DND-41 (cell line): ENCODE measurements around the gene TMX3.

Experiments used
- ATAC-seq: fragments of 200-7000 bp; cut with Tn5 transposase; 3 replicates; pipeline ENCODE4 v1.9.1; 2021; ENCODE audit warnings: low read depth; ENCODE audit not compliant: insufficient read depth
- DNase-seq: peaks from one replicate; pipeline ENCODE4 v3.0.0-alpha.2; 2020
- H2AFZ ChIP-seq: 2 replicates; pipeline ENCODE4 v1.6.0; 2012; ENCODE audit warnings: low read depth, low read length
- H3K27ac ChIP-seq: 2 replicates; pipeline ENCODE4 v1.5.1; 2012; ENCODE audit warnings: low read length, inconsistent platforms
- H3K27me3 ChIP-seq: fragments of 200-600 bp; sonication (generic); 2 replicates; pipeline ENCODE4 v1.6.0; 2012; ENCODE audit warnings: low read length, mild to moderate bottlenecking, inconsistent platforms; ENCODE audit not compliant: insufficient read depth, poor library complexity
- H3K36me3 ChIP-seq: 2 replicates; pipeline ENCODE4 v1.5.1; 2012; ENCODE audit warnings: low read length, inconsistent platforms; ENCODE audit not compliant: insufficient read depth
- H3K4me1 ChIP-seq: 2 replicates; pipeline ENCODE4 v1.5.1; 2012; ENCODE audit warnings: mild to moderate bottlenecking, low read length; ENCODE audit not compliant: insufficient read depth
- H3K4me2 ChIP-seq: 2 replicates; pipeline ENCODE4 v1.6.0; 2012; ENCODE audit warnings: mild to moderate bottlenecking, moderate library complexity, low read length, inconsistent platforms; ENCODE audit not compliant: insufficient read depth
- H3K4me3 ChIP-seq, 2 experiments: fragments of 200-600 bp in 1 of 2; shearing (Covaris generic) in 1 of 2; 2 replicates each; pipeline ENCODE4 v1.5.1; 2012 to 2016; ENCODE audit warnings: inconsistent platforms in 2 of 2, low read length in 2 of 2, mild to moderate bottlenecking in 2 of 2, low read depth in 1 of 2, moderate library complexity in 1 of 2
- H3K79me2 ChIP-seq: 2 replicates; pipeline ENCODE4 v1.6.0; 2012; ENCODE audit warnings: low read length, inconsistent platforms; ENCODE audit not compliant: insufficient read depth
- H3K9ac ChIP-seq: 2 replicates; pipeline ENCODE4 v1.6.0; 2012; ENCODE audit warnings: low read depth, mild to moderate bottlenecking, inconsistent platforms, low read length, moderate library complexity
- H3K9me3 ChIP-seq: 2 replicates; pipeline ENCODE4 v1.5.1; 2012; ENCODE audit warnings: low read length, moderate library complexity, mild to moderate bottlenecking, inconsistent platforms; ENCODE audit not compliant: insufficient read depth, severe bottlenecking
- H4K20me1 ChIP-seq: 2 replicates; pipeline ENCODE4 v1.6.0; 2012; ENCODE audit warnings: low read length; ENCODE audit not compliant: insufficient read depth
- EZH2 ChIP-seq: IDR thresholded peaks from 3 replicates; pipeline ENCODE4 v1.6.1; 2012; ENCODE audit warnings: borderline replicate concordance, low read depth, mild to moderate bottlenecking, moderate library complexity, low read length, inconsistent platforms; ENCODE audit not compliant: severe bottlenecking
- TF ChIP-seq, protein P1 (sequence below): IDR thresholded peaks from 2 replicates; pipeline ENCODE4 v1.5.1; 2012; ENCODE audit warnings: borderline replicate concordance, low read length, moderate library complexity, mild to moderate bottlenecking; ENCODE audit not compliant: poor library complexity, severe bottlenecking; ENCODE audit errors: extremely low read depth

The TMX3 gene

GRCh38 chr18:68693091-68693815, 21.7 kb downstream of the TMX3 start:
- H4K20me1 ChIP-seq = no peaks in the 10 kb centered on the region; the same call in 1 of the 2 replicates
- peaks cover 2% of the 10 kb centered on the region; the same call in 1 of the 2 replicates for H3K79me2 ChIP-seq
- ATAC-seq (peak; percentile 44; the same call in 1 of the 3 replicates), DNase-seq (no peak)
- H3K4me3 ChIP-seq = no peak overlapping the region
- no peaks in the 10 kb centered on the region for H3K27me3 ChIP-seq
- no peaks in the 10 kb centered on the region for H3K9me3 ChIP-seq
- no peak overlapping the region for H3K27ac ChIP-seq
- no peaks in the 10 kb centered on the region for H3K4me1 ChIP-seq
- H3K4me2 ChIP-seq = no peak overlapping the region
- no peak for TF ChIP-seq EZH2
- TF ChIP-seq, protein P1, sequence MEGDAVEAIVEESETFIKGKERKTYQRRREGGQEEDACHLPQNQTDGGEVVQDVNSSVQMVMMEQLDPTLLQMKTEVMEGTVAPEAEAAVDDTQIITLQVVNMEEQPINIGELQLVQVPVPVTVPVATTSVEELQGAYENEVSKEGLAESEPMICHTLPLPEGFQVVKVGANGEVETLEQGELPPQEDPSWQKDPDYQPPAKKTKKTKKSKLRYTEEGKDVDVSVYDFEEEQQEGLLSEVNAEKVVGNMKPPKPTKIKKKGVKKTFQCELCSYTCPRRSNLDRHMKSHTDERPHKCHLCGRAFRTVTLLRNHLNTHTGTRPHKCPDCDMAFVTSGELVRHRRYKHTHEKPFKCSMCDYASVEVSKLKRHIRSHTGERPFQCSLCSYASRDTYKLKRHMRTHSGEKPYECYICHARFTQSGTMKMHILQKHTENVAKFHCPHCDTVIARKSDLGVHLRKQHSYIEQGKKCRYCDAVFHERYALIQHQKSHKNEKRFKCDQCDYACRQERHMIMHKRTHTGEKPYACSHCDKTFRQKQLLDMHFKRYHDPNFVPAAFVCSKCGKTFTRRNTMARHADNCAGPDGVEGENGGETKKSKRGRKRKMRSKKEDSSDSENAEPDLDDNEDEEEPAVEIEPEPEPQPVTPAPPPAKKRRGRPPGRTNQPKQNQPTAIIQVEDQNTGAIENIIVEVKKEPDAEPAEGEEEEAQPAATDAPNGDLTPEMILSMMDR = no peak
- H3K9ac ChIP-seq = no peak overlapping the region
- H3K36me3 ChIP-seq = peaks cover 75% of the 10 kb centered on the region
- no peak overlapping the region for H2AFZ ChIP-seq

DNA sequence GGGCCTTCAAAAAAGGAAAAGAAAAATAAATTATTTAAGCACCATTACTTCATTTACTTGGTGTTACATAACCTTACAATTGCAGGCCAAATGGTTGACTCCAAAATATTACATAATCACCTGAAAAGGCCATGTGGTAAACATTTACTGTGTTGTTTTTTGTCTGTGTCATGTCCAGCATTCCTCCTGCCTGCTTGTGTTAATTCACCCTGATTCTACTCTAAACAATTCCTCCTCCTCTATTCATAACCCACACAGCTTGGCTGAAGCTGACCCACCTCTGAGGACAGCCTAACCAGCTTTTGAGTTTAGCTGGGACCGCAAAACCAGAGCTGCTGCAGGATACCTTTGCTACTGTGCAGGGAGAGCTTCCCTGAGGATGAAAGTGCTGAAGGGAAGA, 35.4 kb downstream of the TMX3 start:
- TF ChIP-seq EZH2 = no peak
- TF ChIP-seq, protein P1 = no peak
- 0 out of 2 replicates have a peak, but pooled peaks cover 3% of the 10 kb centered on the region for H4K20me1 ChIP-seq

GRCh38 chr18:68676913-68677312, 38.0 kb downstream of the TMX3 start:
- H3K36me3 ChIP-seq = peaks cover 63% of the 10 kb centered on the region
- H3K4me2 ChIP-seq = no peak overlapping the region
- H4K20me1 ChIP-seq = 0 out of 2 replicates have a peak, but pooled peaks cover 3% of the 10 kb centered on the region
- H2AFZ ChIP-seq = no peak overlapping the region
- no peak overlapping the region for H3K27ac ChIP-seq
- no peak overlapping the region for H3K9ac ChIP-seq
- H3K4me1 ChIP-seq = no peaks in the 10 kb centered on the region
- H3K27me3 ChIP-seq = no peaks in the 10 kb centered on the region
- no peaks in the 10 kb centered on the region for H3K79me2 ChIP-seq
- ATAC-seq (peak; percentile 42; the same call in 1 of the 3 replicates), DNase-seq (no peak)
- no peaks in the 10 kb centered on the region for H3K9me3 ChIP-seq
- TF ChIP-seq, protein P1 = peak; percentile 6
- no peak for TF ChIP-seq EZH2
- H3K4me3 ChIP-seq = no peak overlapping the region

More for the DNA sequence above, 35.4 kb downstream of the TMX3 start:
- no peak overlapping the region for H3K27ac ChIP-seq
- DNase-seq = no peak
- H2AFZ ChIP-seq = no peak overlapping the region
- peaks cover 83% of the 10 kb centered on the region for H3K36me3 ChIP-seq
- no peaks in the 10 kb centered on the region for H3K27me3 ChIP-seq
- no peak overlapping the region for H3K4me2 ChIP-seq
- ATAC-seq = no peak
- no peak overlapping the region for H3K9ac ChIP-seq
- H3K4me3 ChIP-seq = no peak overlapping the region
- H3K79me2 ChIP-seq = no peaks in the 10 kb centered on the region
- no peaks in the 10 kb centered on the region for H3K9me3 ChIP-seq
- H3K4me1 ChIP-seq = no peaks in the 10 kb centered on the region
